ENCODE measurements around the gene CTR9.

The CTR9 gene

GRCh38 chr11:10742460-10743208 is 8.4 kb upstream of the CTR9 start:
- DNase-seq (ENCODE audit: low read depth in 2 of 2) = no peak

GRCh38 chr11:10743354-10744000 is 7.6 kb upstream of the CTR9 start:
- DNase-seq (ENCODE audit: low read depth in 2 of 2) = no peak

DNA sequence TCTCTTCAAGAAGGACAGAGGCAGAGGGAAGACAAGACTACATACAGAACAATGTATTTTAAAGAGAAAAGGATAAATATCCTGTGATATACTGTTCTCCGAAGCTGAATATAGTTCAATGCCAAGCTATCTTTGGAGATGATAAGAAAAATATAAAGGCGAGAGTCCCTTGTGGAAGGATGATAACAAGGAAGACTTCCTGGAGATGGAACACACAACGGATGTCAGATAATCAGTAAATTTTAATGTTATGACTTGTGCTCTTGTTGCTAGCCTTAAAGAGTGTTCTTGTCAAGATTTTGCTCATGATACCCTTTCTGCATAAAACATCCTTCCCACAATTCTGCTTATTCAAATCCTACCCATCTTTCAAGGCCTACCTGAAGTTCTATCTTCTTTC is 6.8 kb upstream of the CTR9 start:
- no peak for DNase-seq (ENCODE audit: low read depth in 2 of 2)

- no peak for DNase-seq (ENCODE audit: low read depth in 2 of 2)
Measured at GRCh38 chr11:10746871-10747270, 4.2 kb upstream of the CTR9 start.

DNA sequence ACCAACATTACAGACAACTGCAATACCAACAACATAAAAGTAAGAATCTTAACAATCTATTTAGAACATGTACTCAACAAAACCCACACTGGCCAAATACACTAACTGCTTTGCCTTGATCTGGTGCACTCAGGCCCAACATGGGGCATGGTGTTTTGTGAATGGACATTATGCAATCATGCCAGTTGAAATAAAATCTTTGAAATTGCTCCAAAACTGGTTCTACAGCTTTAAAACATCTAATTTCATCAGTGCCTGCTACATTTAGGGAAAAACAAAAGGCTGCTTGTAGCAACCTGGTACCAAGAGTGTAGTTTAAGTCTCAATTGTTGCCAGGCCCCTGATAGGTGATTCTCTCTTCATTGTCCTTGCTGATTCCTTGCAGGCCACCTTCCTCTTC is 3.3 kb upstream of the CTR9 start:
- no peak for DNase-seq (ENCODE audit: low read depth in 2 of 2)

GRCh38 chr11:10749476-10749875 is 1.6 kb upstream of the CTR9 start:
- DNase-seq (ENCODE audit: low read depth in 2 of 2) = no peak

GRCh38 chr11:10751581-10751940 is 515 bp downstream of the CTR9 start:
- no peak for DNase-seq (ENCODE audit: low read depth in 2 of 2)

- no peak for DNase-seq (ENCODE audit: low read depth in 2 of 2)
Measured at GRCh38 chr11:10752061-10752460, 1.0 kb downstream of the CTR9 start.

DNA sequence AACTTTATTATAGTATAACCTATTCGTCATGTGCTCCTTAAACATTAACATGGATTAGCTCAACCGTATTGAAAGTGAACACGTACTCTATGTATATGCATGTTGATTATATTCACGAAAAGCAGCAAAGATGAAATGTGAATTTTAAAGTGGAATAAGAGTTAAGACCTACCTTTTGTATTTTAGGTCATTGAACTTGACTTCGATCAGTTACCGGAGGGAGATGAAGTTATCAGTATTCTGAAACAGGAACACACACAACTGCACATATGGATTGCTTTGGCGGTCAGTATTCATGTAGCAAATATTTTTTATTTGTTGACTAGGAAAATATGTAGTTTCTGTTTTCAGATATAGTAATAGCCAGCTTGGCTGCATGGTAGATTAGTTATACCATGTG is 1.4 kb downstream of the CTR9 start:
- DNase-seq (ENCODE audit: low read depth in 2 of 2) = no peak

- DNase-seq (ENCODE audit: low read depth in 2 of 2) = no peak
Measured at GRCh38 chr11:10758957-10759356, 7.9 kb downstream of the CTR9 start.

GRCh38 chr11:10761085-10761698 is 10.1 kb downstream of the CTR9 start:
- no peak for DNase-seq (ENCODE audit: low read depth in 2 of 2)

DNA sequence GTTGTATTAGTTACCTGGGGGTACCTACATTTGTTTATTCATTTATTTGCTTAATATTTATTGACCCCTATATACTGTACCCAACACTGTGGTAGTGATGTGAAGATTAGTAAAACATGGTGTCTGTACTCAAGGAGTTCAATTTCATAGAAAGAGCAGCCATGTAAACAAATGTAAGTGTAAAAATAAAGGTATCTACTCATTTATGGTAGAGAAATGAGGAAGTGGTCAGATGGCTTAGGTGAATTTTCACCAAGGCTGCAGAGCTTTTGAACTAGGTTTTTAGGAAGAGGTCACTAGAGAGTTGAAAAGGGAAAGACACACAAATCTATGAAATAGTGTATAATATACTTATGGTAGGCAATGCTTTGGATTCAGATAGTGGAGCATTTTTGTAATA is 11.1 kb downstream of the CTR9 start:
- no peak for DNase-seq (ENCODE audit: low read depth in 2 of 2)

- no peak for DNase-seq (ENCODE audit: low read depth in 2 of 2)
Measured at GRCh38 chr11:10762913-10763421, 11.9 kb downstream of the CTR9 start.

- no peak for DNase-seq (ENCODE audit: low read depth in 2 of 2)
Measured at GRCh38 chr11:10763766-10764165, 12.7 kb downstream of the CTR9 start.

DNA sequence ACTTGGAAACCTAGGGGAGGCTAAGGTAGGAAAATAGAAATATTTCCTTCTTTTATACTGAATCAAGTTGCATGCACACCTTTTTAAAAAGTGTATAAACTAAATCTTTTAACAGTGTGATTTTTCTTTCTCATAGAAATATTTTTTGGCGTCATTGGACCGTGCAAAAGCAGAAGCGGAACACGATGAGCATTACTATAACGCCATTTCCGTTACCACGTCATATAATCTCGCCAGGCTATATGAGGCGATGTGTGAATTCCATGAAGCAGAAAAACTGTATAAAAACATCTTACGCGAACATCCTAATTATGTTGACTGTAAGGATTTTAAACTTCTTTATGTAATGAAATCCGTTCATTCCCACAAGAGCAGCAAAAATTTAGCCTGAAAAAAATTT is 13.4 kb downstream of the CTR9 start:
- no peak for DNase-seq (ENCODE audit: low read depth in 2 of 2)

GRCh38 chr11:10770626-10771254 is 19.7 kb downstream of the CTR9 start:
- DNase-seq (ENCODE audit: low read depth in 2 of 2) = no peak

DNA sequence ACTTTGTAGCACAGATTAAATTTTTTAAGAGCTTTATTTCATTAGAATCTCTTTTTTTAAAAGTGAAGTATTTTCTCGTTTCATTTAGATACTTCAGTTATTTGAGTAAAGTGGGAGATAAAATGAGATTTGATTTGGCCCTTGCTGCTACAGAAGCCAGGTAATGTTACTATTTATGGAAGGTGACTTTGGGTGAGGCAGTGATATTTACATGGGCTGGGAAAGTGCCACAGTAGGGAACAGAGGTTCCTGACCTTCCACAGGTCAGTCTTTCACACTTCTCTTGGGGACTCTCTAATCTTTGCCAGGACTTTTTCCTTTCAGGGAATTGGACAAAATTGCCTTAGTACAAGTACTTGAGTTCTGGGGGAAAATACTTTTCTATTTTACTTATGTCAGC is 20.4 kb downstream of the CTR9 start:
- DNase-seq (ENCODE audit: low read depth in 2 of 2) = no peak

- no peak for DNase-seq (ENCODE audit: low read depth in 2 of 2)
Measured at GRCh38 chr11:10774811-10775210, 23.8 kb downstream of the CTR9 start.

GRCh38 chr11:10777393-10777793 is 26.3 kb downstream of the CTR9 start:
- DNase-seq (ENCODE audit: low read depth in 2 of 2) = no peak

GRCh38 chr11:10777806-10778205 is 26.8 kb downstream of the CTR9 start:
- no peak for DNase-seq (ENCODE audit: low read depth in 2 of 2)

- no peak for DNase-seq (ENCODE audit: low read depth in 2 of 2)
Measured at GRCh38 chr11:10778217-10778970, 27.3 kb downstream of the CTR9 start.

DNA sequence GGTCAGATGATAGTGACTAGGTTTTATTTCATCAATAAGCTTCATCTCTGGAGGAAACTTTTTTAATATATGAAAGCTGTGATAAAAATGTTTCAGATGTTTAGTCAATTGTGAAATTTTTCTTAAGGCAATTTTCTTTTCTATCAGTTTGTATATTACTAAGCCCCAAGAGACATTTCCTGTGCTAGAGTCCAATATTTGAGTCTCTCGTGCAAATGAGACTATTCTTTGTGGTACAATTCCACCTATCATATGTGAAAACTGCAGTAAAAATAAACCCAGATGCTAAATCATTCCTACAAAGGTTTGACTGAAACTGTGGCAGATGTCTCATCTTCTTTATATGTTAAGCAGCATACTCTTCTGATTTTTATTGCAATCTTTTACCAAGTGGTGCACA is 28.0 kb downstream of the CTR9 start:
- DNase-seq (ENCODE audit: low read depth in 2 of 2) = no peak

Data from stimulated activated CD4-positive, alpha-beta T cell treated with anti-CD3 and anti-CD28 coated beads, Interleukin-1b, Interleukin-23, amount 100 ng/mL, for 1 hour (primary cell).